Osteoblast (primary cell): ENCODE measurements around the gene AUNIP. TPM values are rescaled to one million over a fixed set of nuclear protein-coding genes. Genes with fewer than 3 reads are reported as not detected.
A peak's percentile ranks its signal among the peaks of the same experiment; 100 is the strongest.

Experiments
- DNase-seq: peaks from one replicate; pipeline ENCODE4 v3.0.0; 2011; ENCODE audit warnings: low spot score, mixed read lengths; ENCODE audit not compliant: insufficient read length; ENCODE audit errors: missing footprints
- H2AFZ ChIP-seq: 2 replicates; pipeline ENCODE4 v1.6.0; 2011; ENCODE audit warnings: mild to moderate bottlenecking, low read length
- H3K27ac ChIP-seq: 2 replicates; pipeline ENCODE4 v1.5.1; 2011; ENCODE audit warnings: mild to moderate bottlenecking, low read depth, low read length, moderate library complexity
- H3K27me3 ChIP-seq: 2 replicates; pipeline ENCODE4 v1.6.0; 2012; ENCODE audit warnings: mild to moderate bottlenecking, control low read depth, inconsistent platforms, low read length, moderate library complexity; ENCODE audit not compliant: insufficient read depth
- H3K36me3 ChIP-seq: 2 replicates; pipeline ENCODE4 v1.5.1; 2011; ENCODE audit warnings: mild to moderate bottlenecking, low read length, control low read depth, moderate library complexity; ENCODE audit not compliant: insufficient read depth
- H3K4me1 ChIP-seq: 2 replicates; pipeline ENCODE4 v1.5.1; 2011; ENCODE audit warnings: mild to moderate bottlenecking, low read length, control low read depth, moderate library complexity; ENCODE audit not compliant: insufficient read depth
- H3K4me2 ChIP-seq: 2 replicates; pipeline ENCODE4 v1.6.0; 2011; ENCODE audit warnings: mild to moderate bottlenecking, low read length; ENCODE audit not compliant: insufficient read depth
- H3K4me3 ChIP-seq: fragments of 200-600 bp; sonication (generic); 3 replicates; pipeline ENCODE4 v1.5.1; 2012; ENCODE audit warnings: mild to moderate bottlenecking, low read length, inconsistent platforms; ENCODE audit not compliant: insufficient read depth
- H3K79me2 ChIP-seq: 2 replicates; pipeline ENCODE4 v1.6.0; 2012; ENCODE audit warnings: mild to moderate bottlenecking, low read length, control low read depth, inconsistent platforms; ENCODE audit not compliant: insufficient read depth
- H3K9me3 ChIP-seq: 2 replicates; pipeline ENCODE4 v1.5.1; 2011; ENCODE audit warnings: low read depth, low read length, control low read depth
- H4K20me1 ChIP-seq: 2 replicates; pipeline ENCODE4 v1.6.0; 2012; ENCODE audit warnings: mild to moderate bottlenecking, low read length, control low read depth; ENCODE audit not compliant: insufficient read depth
- CTCF ChIP-seq: IDR thresholded peaks from 2 replicates; pipeline ENCODE4 v1.5.1; 2011; ENCODE audit warnings: mild to moderate bottlenecking, low read depth, low read length, moderate library complexity; ENCODE audit errors: extremely low read depth
- total RNA-seq: library from RNA; depleted of rRNA; stranded (reverse); fragments of >200 nt; gene quantifications from 2 replicates; pipeline ENCODE4 v1.2.3, GENCODE V29; 2012

AUNIP gene
- total RNA-seq, 1 donor, result 0.72 TPM

- Histone ChIP-seq H3K4me3 (peak overlapping the region; percentile 80), H3K36me3 (peaks cover 11% of the 10 kb centered on the region), H2AFZ (peak overlapping the region; percentile 80), H3K79me2 (peaks cover 32% of the 10 kb centered on the region), H3K4me1 (peaks cover 17% of the 10 kb centered on the region), H3K9me3 (no peaks in the 10 kb centered on the region), H3K27me3 (no peaks in the 10 kb centered on the region), H4K20me1 (peaks cover 15% of the 10 kb centered on the region), H3K4me2 (peak overlapping the region; percentile 79), H3K27ac (peak overlapping the region; percentile 0)
- no peak for TF ChIP-seq CTCF
- peak; percentile 71 for DNase-seq
Observed at GRCh38 chr1:25874635-25875153, 15.4 kb upstream of the AUNIP start.

GRCh38 chr1:25874209-25874608, 15.0 kb upstream of the AUNIP start:
- no peaks in the 10 kb centered on the region for H3K9me3 ChIP-seq
- H2AFZ ChIP-seq, result no peak overlapping the region
- no peak overlapping the region for H3K27ac ChIP-seq
- peaks cover 15% of the 10 kb centered on the region for H4K20me1 ChIP-seq
- H3K4me1 ChIP-seq, result peaks cover 17% of the 10 kb centered on the region
- H3K36me3 ChIP-seq, result peaks cover 14% of the 10 kb centered on the region
- no peak for DNase-seq
- no peaks in the 10 kb centered on the region for H3K27me3 ChIP-seq
- H3K4me2 ChIP-seq, result peak overlapping the region; percentile 79
- H3K79me2 ChIP-seq, result peaks cover 32% of the 10 kb centered on the region
- peak overlapping the region; percentile 80 for H3K4me3 ChIP-seq
- no peak for TF ChIP-seq CTCF

- no peak overlapping the region for H2AFZ ChIP-seq
- no peak for DNase-seq
Observed at GRCh38 chr1:25873120-25873519, 13.9 kb upstream of the AUNIP start.

GRCh38 chr1:25872713-25873112, 13.5 kb upstream of the AUNIP start:
- Histone ChIP-seq H3K9me3 (no peaks in the 10 kb centered on the region), H3K79me2 (peaks cover 32% of the 10 kb centered on the region), H2AFZ (no peak overlapping the region), H3K27ac (no peak overlapping the region), H4K20me1 (peaks cover 16% of the 10 kb centered on the region), H3K4me2 (no peak overlapping the region), H3K36me3 (peaks cover 23% of the 10 kb centered on the region), H3K4me3 (no peak overlapping the region), H3K27me3 (no peaks in the 10 kb centered on the region), H3K4me1 (peaks cover 17% of the 10 kb centered on the region)
- no peak for DNase-seq
- TF ChIP-seq CTCF, result no peak

More at GRCh38 chr1:25873120-25873519, 13.9 kb upstream of the AUNIP start:
- no peak for TF ChIP-seq CTCF
- no peaks in the 10 kb centered on the region for H3K9me3 ChIP-seq
- H3K36me3 ChIP-seq, result peaks cover 19% of the 10 kb centered on the region
- peaks cover 17% of the 10 kb centered on the region for H3K4me1 ChIP-seq
- H3K27me3 ChIP-seq, result no peaks in the 10 kb centered on the region
- no peak overlapping the region for H3K4me3 ChIP-seq
- peaks cover 15% of the 10 kb centered on the region for H4K20me1 ChIP-seq
- no peak overlapping the region for H3K4me2 ChIP-seq
- H3K79me2 ChIP-seq, result peaks cover 32% of the 10 kb centered on the region
- no peak overlapping the region for H3K27ac ChIP-seq
